GM10266 (cell line): ENCODE results near the gene FSTL4.

Source experiments
- DNase-seq: peaks from one replicate; pipeline ENCODE4 v3.0.0; 2012; ENCODE audit errors: extremely low spot score
- CTCF ChIP-seq: IDR thresholded peaks from 2 replicates; pipeline ENCODE4 v1.5.1; 2012; ENCODE audit warnings: mild to moderate bottlenecking, low read depth; ENCODE audit not compliant: control insufficient read depth, insufficient read depth; ENCODE audit errors: missing control alignments

The FSTL4 gene

DNA sequence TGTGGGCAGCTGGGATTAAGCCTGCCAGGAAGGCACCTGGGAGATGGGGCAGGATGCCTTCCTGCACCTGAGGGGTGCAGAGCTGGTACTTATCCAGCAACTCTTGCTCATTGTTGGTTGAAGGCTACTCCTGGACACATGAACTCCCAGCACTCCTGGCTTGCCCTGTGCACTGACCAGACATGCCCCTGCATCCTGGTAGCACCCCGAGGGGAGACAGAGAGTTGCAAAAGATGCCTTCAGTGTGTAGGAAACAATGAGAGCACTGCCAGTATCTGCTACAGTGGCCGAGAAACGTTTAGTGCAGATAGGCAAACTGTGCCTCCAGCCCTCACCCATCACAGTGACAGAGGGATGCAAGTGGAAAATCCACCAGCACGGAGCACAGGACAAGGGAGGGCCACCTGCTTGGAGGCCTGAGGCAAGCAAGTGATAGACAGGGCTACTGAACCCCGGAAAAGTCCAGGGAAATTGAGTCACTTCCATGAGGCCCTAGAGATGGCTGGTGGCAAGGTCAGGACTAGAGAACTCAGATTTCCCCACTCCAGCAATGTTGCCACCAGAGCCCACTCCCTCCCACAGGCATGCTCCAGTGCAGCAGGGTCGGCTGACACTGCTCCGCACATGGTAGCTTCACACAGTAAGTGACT is 171.1 kb downstream of the FSTL4 start:
- no peak for TF ChIP-seq CTCF
- no peak for DNase-seq

DNA sequence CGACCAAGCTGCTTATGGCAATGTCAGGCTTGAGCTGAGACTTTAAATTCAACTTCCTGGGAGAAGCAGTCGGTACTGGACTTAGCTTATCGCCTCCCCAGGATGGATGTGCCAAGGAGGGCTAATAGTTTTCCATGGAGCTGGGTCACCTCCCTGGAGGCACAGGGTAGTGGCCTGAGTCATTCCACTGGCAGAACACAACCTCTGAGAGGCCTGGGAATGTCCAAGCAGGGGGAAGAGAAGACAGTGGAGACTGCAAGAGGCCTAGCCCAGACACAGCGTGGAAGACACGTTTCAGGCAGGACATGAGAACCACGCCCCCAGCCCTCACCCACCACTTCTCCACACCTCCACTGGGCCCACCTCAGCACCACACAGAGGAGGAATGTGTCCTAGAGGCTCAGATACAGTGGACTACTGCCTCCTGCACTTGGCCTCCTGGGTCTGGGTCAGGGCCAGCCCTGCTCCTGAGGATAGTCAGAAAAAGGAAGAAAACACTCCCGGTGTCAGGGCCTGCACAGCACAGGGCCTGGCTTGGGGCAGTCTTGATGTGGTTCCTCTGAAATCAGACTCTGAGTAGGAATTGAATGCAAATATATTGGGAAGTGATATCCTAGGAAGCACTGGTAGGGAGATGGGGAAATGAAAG is 171.8 kb downstream of the FSTL4 start:
- no peak for TF ChIP-seq CTCF

GRCh38 chr5:133439859-133440258 is 172.5 kb downstream of the FSTL4 start:
- DNase-seq = no peak

More for the DNA sequence above, 171.8 kb downstream of the FSTL4 start:
- DNase-seq = no peak

GRCh38 chr5:133438487-133438886 is 173.9 kb downstream of the FSTL4 start:
- no peak for DNase-seq
- TF ChIP-seq CTCF = no peak

More at GRCh38 chr5:133439859-133440258, 172.5 kb downstream of the FSTL4 start:
- no peak for TF ChIP-seq CTCF

DNA sequence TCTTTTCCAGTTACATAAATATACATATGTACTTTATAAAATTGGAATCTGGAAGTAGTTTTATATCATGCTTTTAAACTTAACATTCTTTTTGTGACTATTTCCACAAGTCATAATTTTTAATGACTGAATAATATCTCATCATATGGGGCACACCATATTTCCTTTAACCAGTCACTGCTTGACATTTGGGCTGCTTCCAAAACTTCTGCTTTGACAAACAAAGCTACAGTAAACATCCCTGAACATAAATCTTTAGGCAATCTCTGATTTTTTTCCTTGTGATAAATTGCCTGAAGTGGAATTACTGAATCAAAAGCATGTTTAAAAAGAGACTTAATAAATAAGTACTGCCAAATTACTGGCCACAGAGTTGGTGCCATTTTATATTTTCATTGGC is 178.0 kb downstream of the FSTL4 start:
- DNase-seq = no peak
- no peak for TF ChIP-seq CTCF

DNA sequence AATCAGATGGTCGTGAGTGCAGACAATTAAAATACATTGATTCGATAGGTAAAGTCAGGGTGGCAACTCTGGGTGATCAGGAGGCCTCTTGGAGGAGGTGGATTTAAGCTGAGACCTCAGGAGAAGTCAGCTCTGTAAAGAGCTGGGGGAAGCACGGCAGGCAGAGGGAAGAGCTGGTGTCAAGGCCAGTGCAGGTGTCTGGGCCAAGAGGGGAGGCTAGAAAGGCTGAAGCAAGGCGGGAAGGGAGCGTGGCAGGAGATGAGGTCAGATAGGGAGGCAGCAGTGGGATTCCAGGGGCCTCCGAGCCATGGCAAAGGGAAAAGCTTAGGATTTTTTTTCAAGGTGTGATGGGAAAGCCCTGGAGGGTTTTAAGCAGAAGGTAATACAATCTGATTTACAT is 178.7 kb downstream of the FSTL4 start:
- no peak for DNase-seq
- no peak for TF ChIP-seq CTCF

GRCh38 chr5:133432956-133433532 is 179.3 kb downstream of the FSTL4 start:
- no peak for TF ChIP-seq CTCF
- DNase-seq = no peak
